Vagina (tissue), 2 donors: ENCODE results near the gene GRK3. TPM values are rescaled to one million over a fixed set of nuclear protein-coding genes. Genes with fewer than 3 reads are reported as not detected.

Experiments used
- DNase-seq, 2 donors: peaks; one replicate each; pipeline ENCODE4 v3.0.0-alpha.2; 2017; ENCODE audit errors: extremely low spot score in 2 of 2
- H3K27ac ChIP-seq: fragments of 200-600 bp; sonication (generic); one replicate; pipeline ENCODE4 v1.5.1; 2019
- H3K27me3 ChIP-seq: fragments of 200-600 bp; sonication (generic); one replicate; pipeline ENCODE4 v1.5.1; 2019
- H3K36me3 ChIP-seq, 2 donors: fragments of 200-600 bp; sonication (generic); one replicate each; pipeline ENCODE4 v1.5.1; 2017 to 2019
- H3K4me1 ChIP-seq: fragments of 200-600 bp; sonication (generic); one replicate; pipeline ENCODE4 v1.5.1; 2019
- H3K4me3 ChIP-seq, 2 donors: fragments of 200-600 bp; sonication (generic); 1 replicate in 1 of 2; 2 replicates in 1 of 2; pipeline ENCODE4 v1.5.1; 2016 to 2019
- H3K9me3 ChIP-seq: fragments of 200-600 bp; sonication (generic); one replicate; pipeline ENCODE4 v1.5.1; 2019
- CTCF ChIP-seq, 3 experiments: fragments of 450-650 bp in 2 of 3; fragments of 200-600 bp in 1 of 3; sonication (generic) in 1 of 3; IDR thresholded peaks; one replicate each; pipeline ENCODE4 v1.5.1; 2017 to 2019; ENCODE audit warnings: antibody characterized with exemption in 3 of 3, mild to moderate bottlenecking in 2 of 3, moderate library complexity in 2 of 3
- POLR2A ChIP-seq, 2 donors: fragments of 450-650 bp; IDR thresholded peaks; one replicate each; pipeline ENCODE4 v1.6.1; 2017; ENCODE audit warnings: antibody characterized with exemption in 2 of 2, mild to moderate bottlenecking in 2 of 2, moderate library complexity in 2 of 2
- POLR2AphosphoS5 ChIP-seq, 2 donors: sonication (generic); formaldehyde crosslinking; IDR thresholded peaks; one replicate each; pipeline ENCODE4 v1.9.0; 2017; ENCODE audit warnings: antibody characterized with exemption in 2 of 2, mild to moderate bottlenecking in 2 of 2, low read depth in 1 of 2; ENCODE audit not compliant: insufficient read depth in 1 of 2
- intact Hi-C: fragments of 100-400 bp; cut with DNase I; formaldehyde crosslinking; loops from one replicate; pipeline ENCODE4 v1.15.1; 2023
- total RNA-seq: library from RNA; depleted of rRNA; stranded (reverse); fragments of >200 nt; gene quantifications from one replicate; pipeline ENCODE4 v1.2.3, GENCODE V29; 2016

The GRK3 gene
- total RNA-seq, 1 donor from 2014 or later = 5.6 TPM

GRCh38 chr22:25651332-25652085, 87.0 kb downstream of the GRK3 start:
- H3K9me3 ChIP-seq = no peaks in the 10 kb centered on the region
- H3K4me1 ChIP-seq = no peaks in the 10 kb centered on the region
- TF ChIP-seq CTCF (IDR thresholded peaks at IDR 0.05) (no peak), POLR2A (IDR thresholded peaks at IDR 0.05) (no peak), POLR2AphosphoS5 (IDR thresholded peaks at IDR 0.05; ENCODE audit: insufficient read depth in 1 of 2, low read depth in 1 of 2) (no peak)
- intact Hi-C loops = no loop called here
- no peak for DNase-seq
- H3K27me3 ChIP-seq = no peaks in the 10 kb centered on the region
- H3K36me3 ChIP-seq = no peaks in the 10 kb centered on the region
- no peak overlapping the region for H3K27ac ChIP-seq
- no peak overlapping the region for H3K4me3 ChIP-seq

GRCh38 chr22:25654676-25655075, 90.2 kb downstream of the GRK3 start:
- DNase-seq = no peak
- H3K27ac ChIP-seq = no peak overlapping the region

GRCh38 chr22:25655371-25655935, 91.0 kb downstream of the GRK3 start:
- Histone ChIP-seq H3K9me3 (no peaks in the 10 kb centered on the region), H3K36me3 (no peaks in the 10 kb centered on the region), H3K4me3 (no peak overlapping the region), H3K27ac (no peak overlapping the region), H3K27me3 (no peaks in the 10 kb centered on the region), H3K4me1 (no peaks in the 10 kb centered on the region)
- intact Hi-C loops = no loop called here
- no peak for TF ChIP-seq CTCF (IDR thresholded peaks at IDR 0.05)
- no peak for TF ChIP-seq POLR2AphosphoS5 (IDR thresholded peaks at IDR 0.05; ENCODE audit: insufficient read depth in 1 of 2, low read depth in 1 of 2)
- TF ChIP-seq POLR2A (IDR thresholded peaks at IDR 0.05) = no peak
- DNase-seq = no peak

More at GRCh38 chr22:25654676-25655075, 90.2 kb downstream of the GRK3 start:
- intact Hi-C loops = no loop called here
- H3K4me1 ChIP-seq = no peaks in the 10 kb centered on the region
- no peak overlapping the region for H3K4me3 ChIP-seq
- TF ChIP-seq CTCF (IDR thresholded peaks at IDR 0.05) (no peak), POLR2A (IDR thresholded peaks at IDR 0.05) (no peak), POLR2AphosphoS5 (IDR thresholded peaks at IDR 0.05; ENCODE audit: insufficient read depth in 1 of 2, low read depth in 1 of 2) (no peak)
- H3K27me3 ChIP-seq = no peaks in the 10 kb centered on the region
- H3K9me3 ChIP-seq = no peaks in the 10 kb centered on the region
- H3K36me3 ChIP-seq = no peaks in the 10 kb centered on the region

- H3K4me1 ChIP-seq = no peaks in the 10 kb centered on the region
- H3K27ac ChIP-seq = no peak overlapping the region
- DNase-seq = no peak
- H3K9me3 ChIP-seq = no peaks in the 10 kb centered on the region
- intact Hi-C loops = no loop called here
- H3K36me3 ChIP-seq = no peaks in the 10 kb centered on the region
- H3K27me3 ChIP-seq = no peaks in the 10 kb centered on the region
- no peak overlapping the region for H3K4me3 ChIP-seq
- no peak for TF ChIP-seq POLR2AphosphoS5 (IDR thresholded peaks at IDR 0.05; ENCODE audit: insufficient read depth in 1 of 2, low read depth in 1 of 2)
- TF ChIP-seq CTCF (IDR thresholded peaks at IDR 0.05) = no peak
- TF ChIP-seq POLR2A (IDR thresholded peaks at IDR 0.05) = no peak
These were observed 92.2 kb downstream of the GRK3 start for GRCh38 chr22:25656724-25657123.

GRCh38 chr22:25658633-25659032, 94.2 kb downstream of the GRK3 start:
- intact Hi-C loops = no loop called here
- Histone ChIP-seq H3K27ac (no peak overlapping the region), H3K9me3 (no peaks in the 10 kb centered on the region), H3K4me1 (no peaks in the 10 kb centered on the region), H3K4me3 (no peak overlapping the region), H3K27me3 (no peaks in the 10 kb centered on the region), H3K36me3 (no peaks in the 10 kb centered on the region)
- no peak for TF ChIP-seq CTCF (IDR thresholded peaks at IDR 0.05)
- no peak for TF ChIP-seq POLR2A (IDR thresholded peaks at IDR 0.05)
- TF ChIP-seq POLR2AphosphoS5 (IDR thresholded peaks at IDR 0.05; ENCODE audit: insufficient read depth in 1 of 2, low read depth in 1 of 2) = no peak
- DNase-seq = no peak
